NCI-H2107 treated with DMSO at 0.1 percent for 48 hours (cell line): ENCODE data around the gene CPM.

Experiments
- DNase-seq: peaks from one replicate; lab custom pipeline; 2025; ENCODE audit not compliant: unreplicated experiment; lab: John Stamatoyannopoulos, UW

CPM gene

GRCh38 chr12:68932961-68933893 is at the start of gene CPM:
CPM (minus strand) TSS chr12:68933171; CDS start chr12:68932837, 334 bp downstream.
- peak; percentile 62 for DNase-seq

- DNase-seq = no peak
Observed at GRCh38 chr12:68981516-68981915, 48.5 kb upstream of the CPM start.

- no peak for DNase-seq
Observed at GRCh38 chr12:68980476-68981212, 47.7 kb upstream of the CPM start.

- no peak for DNase-seq
Observed at GRCh38 chr12:68978678-68979077, 45.7 kb upstream of the CPM start.

GRCh38 chr12:68977909-68978610 is 45.1 kb upstream of the CPM start:
- DNase-seq = peak; percentile 13

DNA sequence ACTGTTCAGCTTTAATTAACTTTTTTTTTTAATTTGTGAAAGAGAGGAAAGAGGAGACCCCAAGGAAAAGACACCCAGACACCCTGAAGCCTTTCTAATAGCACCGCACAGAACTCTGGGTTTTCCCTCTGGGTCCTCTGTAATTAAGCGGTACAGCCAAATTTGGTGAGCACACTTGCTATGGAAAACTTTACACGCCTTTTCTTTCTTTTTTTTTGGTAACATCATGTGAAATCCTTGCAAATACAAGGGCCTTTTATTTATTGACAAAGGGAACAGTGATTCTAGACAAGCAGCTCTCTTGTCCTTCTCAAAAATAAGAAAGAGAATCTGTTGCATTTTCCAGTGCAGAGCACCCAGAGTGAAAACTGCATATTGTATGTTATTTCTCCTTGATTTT is 44.4 kb upstream of the CPM start:
- no peak for DNase-seq

DNA sequence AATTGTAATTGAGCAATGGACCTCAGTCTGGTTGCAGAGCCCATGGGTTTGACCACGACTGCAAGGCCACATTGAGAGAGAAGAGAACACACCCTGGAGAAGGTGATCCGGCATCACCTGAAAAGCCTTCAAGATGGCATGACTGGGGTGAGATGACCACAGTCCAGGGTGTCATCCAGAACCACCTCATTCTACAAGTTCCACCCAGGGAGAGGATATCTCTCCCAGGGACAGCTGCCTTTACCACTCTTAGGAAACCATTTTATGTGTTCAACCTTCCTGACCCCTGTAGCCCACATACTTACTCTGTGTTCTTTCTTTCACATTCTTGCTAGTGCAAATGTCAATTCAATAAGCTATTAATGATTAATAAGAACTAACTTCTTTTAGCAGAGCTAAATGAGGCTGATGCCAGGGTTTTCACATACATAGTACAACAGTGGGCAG is 43.4 kb upstream of the CPM start:
- DNase-seq = no peak

DNA sequence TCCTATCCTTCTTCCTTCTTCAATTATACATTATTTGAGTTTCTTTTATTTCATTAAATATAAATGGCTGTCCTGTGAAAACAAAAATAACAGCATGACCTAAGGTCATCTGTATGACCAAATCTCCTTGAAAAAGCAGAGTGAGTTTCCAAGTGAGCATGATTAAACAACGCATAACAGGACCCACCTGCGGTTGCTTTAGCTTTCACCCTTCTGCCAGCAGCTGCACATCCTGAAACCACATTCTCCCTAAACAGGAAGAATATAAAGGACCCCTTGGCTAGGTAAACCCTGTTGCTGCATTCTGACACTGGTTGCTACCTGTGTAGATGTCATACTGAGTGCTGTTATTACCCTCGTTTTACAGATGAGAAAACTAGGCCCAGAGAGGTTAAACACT is 42.8 kb upstream of the CPM start:
- no peak for DNase-seq

- DNase-seq = no peak
Observed at GRCh38 chr12:68972595-68972994, 39.6 kb upstream of the CPM start.

- no peak for DNase-seq
Observed at GRCh38 chr12:68971404-68971803, 38.4 kb upstream of the CPM start.

- no peak for DNase-seq
Observed at GRCh38 chr12:68970951-68971350, 38.0 kb upstream of the CPM start.

DNA sequence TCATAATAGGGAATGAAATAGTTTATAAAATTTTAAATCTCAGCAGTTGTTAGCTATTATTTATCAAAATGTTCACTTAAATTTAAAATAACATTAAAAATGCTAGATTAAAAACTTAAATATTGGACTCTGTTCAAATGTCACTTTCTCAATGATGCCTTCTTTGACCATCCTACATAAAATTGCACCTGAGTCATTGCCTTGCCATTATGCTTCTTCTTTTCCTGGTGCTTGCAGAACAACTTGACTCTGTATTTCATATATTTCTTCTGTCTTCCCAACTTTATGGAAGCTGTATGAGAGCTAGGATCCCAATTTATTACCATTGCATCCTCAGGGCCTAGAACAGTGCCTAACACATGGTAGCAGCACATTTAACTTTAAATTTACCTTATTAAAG is 37.3 kb upstream of the CPM start:
- DNase-seq = no peak

- no peak for DNase-seq
Observed at GRCh38 chr12:68967046-68967445, 34.1 kb upstream of the CPM start.

GRCh38 chr12:68963856-68964745 is 31.1 kb upstream of the CPM start:
- no peak for DNase-seq

- DNase-seq = no peak
Observed at GRCh38 chr12:68962877-68963855, 30.2 kb upstream of the CPM start.

DNA sequence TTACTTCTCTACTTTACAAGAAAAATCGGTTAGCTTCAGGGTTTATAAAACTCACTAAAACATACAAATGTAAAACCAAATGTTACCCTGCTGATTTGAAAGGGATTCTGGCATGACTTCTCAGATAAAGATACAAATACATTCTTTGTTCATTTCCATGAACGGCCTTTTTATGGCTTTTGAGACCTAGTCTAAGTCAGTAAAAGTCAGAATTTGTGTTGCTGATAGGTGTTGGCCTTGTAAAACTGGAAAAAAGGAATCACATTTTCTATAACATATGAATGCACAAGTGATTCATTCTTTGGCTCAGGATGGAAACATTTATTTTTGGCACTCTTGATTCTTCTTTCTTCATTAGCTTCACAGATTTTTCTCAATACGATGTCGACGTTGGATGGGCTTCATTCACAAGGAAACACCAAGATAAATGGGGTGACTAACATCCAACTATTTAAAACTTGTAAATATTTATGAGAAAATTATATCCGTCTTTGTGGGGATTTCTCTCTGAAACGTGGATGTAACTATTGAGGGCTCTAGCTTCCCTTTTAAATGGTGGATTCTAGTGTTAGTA is 27.0 kb upstream of the CPM start:
- DNase-seq = no peak

- DNase-seq = no peak
Observed at GRCh38 chr12:68959143-68959858, 26.3 kb upstream of the CPM start.

DNA sequence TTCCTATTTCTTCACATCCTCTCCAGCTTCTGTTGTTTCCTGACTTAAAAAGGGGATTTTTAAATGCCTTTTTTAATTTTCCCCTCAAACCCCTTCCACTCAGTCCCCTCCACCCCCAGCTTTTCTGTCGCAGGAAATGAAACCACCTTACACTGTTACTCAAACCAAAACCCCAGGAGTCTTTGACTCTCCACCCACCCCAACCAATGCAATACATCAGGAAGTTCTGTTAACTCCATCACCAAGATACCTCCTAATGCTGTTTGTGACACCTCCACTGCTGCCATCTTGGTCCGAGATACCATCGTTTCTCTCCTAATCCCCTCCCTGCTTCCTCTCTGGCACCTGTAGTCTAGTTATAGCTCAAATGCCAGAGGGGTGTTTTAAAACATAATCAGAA is 25.4 kb upstream of the CPM start:
- DNase-seq = no peak
